H9 (cell line): ENCODE measurements around the gene GOLGA3. TPM values are rescaled to one million over a fixed set of nuclear protein-coding genes. Genes with fewer than 3 reads are reported as not detected.

Experiments used
- DNase-seq: peaks from one replicate; pipeline ENCODE4 v3.0.0-alpha.2; 2017
- H2AFZ ChIP-seq: one replicate; pipeline ENCODE4 v1.6.1; 2013; ENCODE audit warnings: mild to moderate bottlenecking, low read length, control low read depth, moderate library complexity
- H2AK5ac ChIP-seq: 2 replicates; pipeline ENCODE4 v1.6.1; 2013; ENCODE audit warnings: low read length, control low read depth, mixed read lengths; ENCODE audit not compliant: insufficient read length
- H2BK120ac ChIP-seq: one replicate; pipeline ENCODE4 v1.6.1; 2013; ENCODE audit warnings: low read depth, mild to moderate bottlenecking, low read length, control low read depth, inconsistent platforms; ENCODE audit not compliant: poor library complexity, severe bottlenecking
- H2BK12ac ChIP-seq: 2 replicates; pipeline ENCODE4 v1.6.1; 2013; ENCODE audit warnings: low read length, control low read depth, mixed read lengths, low read depth; ENCODE audit not compliant: insufficient read length
- H2BK15ac ChIP-seq: 2 replicates; pipeline ENCODE4 v1.6.1; 2013; ENCODE audit warnings: low read depth, low read length, control low read depth
- H2BK20ac ChIP-seq: one replicate; pipeline ENCODE4 v1.6.1; 2013; ENCODE audit warnings: low read depth, mild to moderate bottlenecking, low read length, control low read depth, inconsistent platforms; ENCODE audit not compliant: poor library complexity, severe bottlenecking
- H2BK5ac ChIP-seq: 2 replicates; pipeline ENCODE4 v1.6.1; 2013; ENCODE audit warnings: low read length, control low read depth, mixed read lengths; ENCODE audit not compliant: insufficient read length
- H3K14ac ChIP-seq: 2 replicates; pipeline ENCODE4 v1.6.1; 2013; ENCODE audit warnings: low read length, control low read depth; ENCODE audit not compliant: insufficient read depth
- H3K18ac ChIP-seq: 2 replicates; pipeline ENCODE4 v1.6.1; 2013; ENCODE audit warnings: low read depth, mild to moderate bottlenecking, mixed read lengths, low read length, control low read depth; ENCODE audit not compliant: insufficient read length
- H3K23ac ChIP-seq: 2 replicates; pipeline ENCODE4 v1.6.1; 2013; ENCODE audit warnings: low read length, control low read depth, mixed read lengths, low read depth; ENCODE audit not compliant: insufficient read length
- H3K23me2 ChIP-seq: 2 replicates; pipeline ENCODE4 v1.6.1; 2013; ENCODE audit warnings: low read depth, mild to moderate bottlenecking, mixed read lengths, low read length, control low read depth; ENCODE audit not compliant: insufficient read length, poor library complexity, severe bottlenecking
- H3K27ac ChIP-seq: 2 replicates; pipeline ENCODE4 v1.5.1; 2013; ENCODE audit warnings: low read length, control low read depth, mixed read lengths, low read depth; ENCODE audit not compliant: insufficient read length
- H3K27me3 ChIP-seq: 2 replicates; pipeline ENCODE4 v1.6.1; 2013; ENCODE audit warnings: low read length, control low read depth, inconsistent platforms; ENCODE audit not compliant: insufficient read depth
- H3K4ac ChIP-seq: 2 replicates; pipeline ENCODE4 v1.6.1; 2013; ENCODE audit warnings: low read depth, mild to moderate bottlenecking, control low read depth, inconsistent platforms, low read length, moderate library complexity
- H3K4me1 ChIP-seq: 2 replicates; pipeline ENCODE4 v1.6.1; 2013; ENCODE audit warnings: low read length, control low read depth, inconsistent platforms; ENCODE audit not compliant: insufficient read depth
- H3K4me2 ChIP-seq: 2 replicates; pipeline ENCODE4 v1.6.1; 2013; ENCODE audit warnings: low read length, control low read depth, mixed read lengths; ENCODE audit not compliant: insufficient read length, insufficient read depth
- H3K56ac ChIP-seq: 2 replicates; pipeline ENCODE4 v1.6.1; 2013; ENCODE audit warnings: low read depth, mild to moderate bottlenecking, mixed read lengths, low read length, control low read depth; ENCODE audit not compliant: insufficient read length
- H3K79me1 ChIP-seq: 2 replicates; pipeline ENCODE4 v1.6.1; 2013; ENCODE audit warnings: low read depth, mild to moderate bottlenecking, moderate library complexity, low read length, control low read depth, inconsistent platforms; ENCODE audit not compliant: insufficient read depth, poor library complexity, severe bottlenecking
- H3K79me2 ChIP-seq: 2 replicates; pipeline ENCODE4 v1.6.1; 2013; ENCODE audit warnings: low read length, control low read depth, inconsistent platforms; ENCODE audit not compliant: insufficient read depth
- H3K9ac ChIP-seq: 2 replicates; pipeline ENCODE4 v1.6.1; 2013; ENCODE audit warnings: low read length, control low read depth, mixed read lengths; ENCODE audit not compliant: insufficient read length; ENCODE audit errors: extremely low read depth
- H3K9me3 ChIP-seq: one replicate; pipeline ENCODE4 v1.6.1; 2013; ENCODE audit warnings: low read depth, low read length, inconsistent platforms; ENCODE audit not compliant: control insufficient read depth
- H3T11ph ChIP-seq: one replicate; pipeline ENCODE4 v1.6.1; 2013; ENCODE audit warnings: mild to moderate bottlenecking, low read length, control low read depth, inconsistent platforms
- H4K20me1 ChIP-seq: one replicate; pipeline ENCODE4 v1.6.1; 2013; ENCODE audit not compliant: control insufficient read depth, insufficient read length, insufficient read depth
- H4K5ac ChIP-seq: 2 replicates; pipeline ENCODE4 v1.6.1; 2013; ENCODE audit warnings: low read depth, mild to moderate bottlenecking, mixed read lengths, low read length, control low read depth; ENCODE audit not compliant: insufficient read length
- H4K8ac ChIP-seq: replicated peaks from 2 replicates; pipeline ENCODE4 v1.6.1; 2013; ENCODE audit warnings: low read length, control low read depth, mixed read lengths, low read depth; ENCODE audit not compliant: insufficient read length
- H4K91ac ChIP-seq: 2 replicates; pipeline ENCODE4 v1.6.1; 2013; ENCODE audit warnings: low read depth, mild to moderate bottlenecking, moderate library complexity, mixed read lengths, low read length, control low read depth; ENCODE audit not compliant: insufficient read length
- H3K27ac Mint-ChIP-seq, 3 experiments: 2 replicates in 2 of 3; 3 replicates in 1 of 3; pipeline ENCODE4 v1.8.0; 2020 to 2021; ENCODE audit warnings: mixed read lengths in 3 of 3, mild to moderate bottlenecking in 1 of 3, moderate library complexity in 1 of 3
- H3K27me3 Mint-ChIP-seq: 2 replicates; pipeline ENCODE4 v1.8.0; 2021; ENCODE audit warnings: low read depth, mild to moderate bottlenecking, moderate library complexity, mixed read lengths
- H3K36me3 Mint-ChIP-seq, 3 experiments: 2 replicates in 2 of 3; 3 replicates in 1 of 3; pipeline ENCODE4 v1.8.0; 2020 to 2021; ENCODE audit warnings: low read depth in 3 of 3, mixed read lengths in 3 of 3; ENCODE audit not compliant: insufficient read depth in 1 of 3
- H3K4me1 Mint-ChIP-seq, 2 experiments: 2 replicates each; pipeline ENCODE4 v1.8.0; 2020; ENCODE audit warnings: mixed read lengths in 2 of 2
- H3K4me3 Mint-ChIP-seq, 2 experiments: 2 replicates in 1 of 2; 3 replicates in 1 of 2; pipeline ENCODE4 v1.8.0; 2020 to 2021; ENCODE audit warnings: mild to moderate bottlenecking in 2 of 2, mixed read lengths in 2 of 2, moderate library complexity in 1 of 2
- H3K9me3 Mint-ChIP-seq, 2 experiments: 2 replicates in 1 of 2; 3 replicates in 1 of 2; pipeline ENCODE4 v1.8.0; 2020; ENCODE audit warnings: mild to moderate bottlenecking in 2 of 2, mixed read lengths in 2 of 2, moderate library complexity in 1 of 2
- CTCF ChIP-seq: fragments of 200-600 bp; sonication (generic); conservative IDR thresholded peaks from 3 replicates; pipeline ENCODE4 v1.8.0; 2021; ENCODE audit warnings: antibody characterized with exemption, mild to moderate bottlenecking
- WGBS: extraction: QIAGEN DNeasy Blood & Tissue Kit; methylation state at CpG from one replicate; pipeline ENCODE4 v1.1.7; 2013; ENCODE audit warnings: missing lambda C conversion rate, low lambda C conversion rate, mixed read lengths; ENCODE audit not compliant: insufficient read length; ENCODE audit errors: extremely low coverage; 5-methylcytosine and 5-hydroxymethylcytosine counted together
- total RNA-seq: library from RNA; stranded (reverse); gene quantifications from 2 replicates; pipeline ENCODE4 v1.2.1, GENCODE V29; 2021

The GOLGA3 gene
- total RNA-seq, 1 experiment from 2014 or later = 40.1 TPM

- H3K9me3 ChIP-seq = no peaks in the 10 kb centered on the region
- H3K79me2 ChIP-seq = no peaks in the 10 kb centered on the region
- H2AFZ ChIP-seq = no peak overlapping the region
- H4K8ac ChIP-seq = no peak overlapping the region
- no peak for TF ChIP-seq CTCF
- H3K4me2 ChIP-seq = no peak overlapping the region
- no peak overlapping the region for H3K56ac ChIP-seq
- peaks cover 13 to 16% of the 10 kb centered on the region in 2 experiments for H3K9me3 Mint-ChIP-seq
- no peaks in the 10 kb centered on the region for H3K23me2 ChIP-seq
- H3K9ac ChIP-seq = no peak overlapping the region
- no peak overlapping the region for H3K4me3 Mint-ChIP-seq
- H2AK5ac ChIP-seq = no peak overlapping the region
- H2BK20ac ChIP-seq = no peak overlapping the region
- H3K4me1 Mint-ChIP-seq = no peaks in the 10 kb centered on the region
- no peak overlapping the region for H3K14ac ChIP-seq
- no peak overlapping the region for H3T11ph ChIP-seq
- no peak overlapping the region for H2BK5ac ChIP-seq
- H3K4me1 ChIP-seq = no peaks in the 10 kb centered on the region
- no peak overlapping the region for H2BK12ac ChIP-seq
- H4K91ac ChIP-seq = no peak overlapping the region
- WGBS = no CpG with 5 or more reads among the region's 17 CpGs
- H3K36me3 Mint-ChIP-seq = peaks cover 82 to 98% (median 95%) of the 10 kb centered on the region in 3 experiments
- H2BK120ac ChIP-seq = no peak overlapping the region
- H3K27me3 ChIP-seq = no peaks in the 10 kb centered on the region
- DNase-seq = no peak
- H4K20me1 ChIP-seq = no peaks in the 10 kb centered on the region
- H3K23ac ChIP-seq = no peak overlapping the region
- H3K27ac Mint-ChIP-seq = no peak overlapping the region
- H3K18ac ChIP-seq = no peak overlapping the region
- no peak overlapping the region for H2BK15ac ChIP-seq
- no peak overlapping the region for H4K5ac ChIP-seq
- H3K79me1 ChIP-seq = no peaks in the 10 kb centered on the region
- no peak overlapping the region for H3K27ac ChIP-seq
- no peaks in the 10 kb centered on the region for H3K27me3 Mint-ChIP-seq
- no peak overlapping the region for H3K4ac ChIP-seq
Observed at GRCh38 chr12:132731574-132731973, 97.1 kb downstream of the GOLGA3 start.
